Superior temporal gyrus (tissue), 1 donor: ENCODE data around the gene DDOST.

Experiments used
- DNase-seq: peaks from one replicate; pipeline ENCODE4 v3.0.0-alpha.2; 2016; ENCODE audit errors: extremely low spot score

DDOST gene

GRCh38 chr1:20661207-20662109 is at the start of gene DDOST:
Gene DDOST, minus strand, starts transcription at chr1:20661369. Its CDS starts 19 bp downstream, at chr1:20661350.
- peak; percentile 99 for DNase-seq

GRCh38 chr1:20710469-20711284 is 49.5 kb upstream of the DDOST start:
- DNase-seq: no peak

- no peak for DNase-seq
Measured at GRCh38 chr1:20709868-20710267, 48.7 kb upstream of the DDOST start.

- no peak for DNase-seq
Measured at GRCh38 chr1:20708891-20709290, 47.7 kb upstream of the DDOST start.

GRCh38 chr1:20708057-20708456 is 46.9 kb upstream of the DDOST start:
- no peak for DNase-seq

- no peak for DNase-seq
Measured at GRCh38 chr1:20706841-20707240, 45.7 kb upstream of the DDOST start.

- no peak for DNase-seq
Measured at GRCh38 chr1:20705203-20705755, 44.1 kb upstream of the DDOST start.

- no peak for DNase-seq
Measured at GRCh38 chr1:20704390-20705202, 43.4 kb upstream of the DDOST start.

- no peak for DNase-seq
Measured at GRCh38 chr1:20703124-20703756, 42.1 kb upstream of the DDOST start.

- DNase-seq: no peak
Measured at GRCh38 chr1:20702416-20702815, 41.2 kb upstream of the DDOST start.

GRCh38 chr1:20701847-20702246 is 40.7 kb upstream of the DDOST start:
- no peak for DNase-seq

GRCh38 chr1:20701446-20701845 is 40.3 kb upstream of the DDOST start:
- no peak for DNase-seq

- no peak for DNase-seq
Measured at GRCh38 chr1:20700636-20701215, 39.6 kb upstream of the DDOST start.

GRCh38 chr1:20699558-20699957 is 38.4 kb upstream of the DDOST start:
- no peak for DNase-seq

GRCh38 chr1:20698195-20698910 is 37.2 kb upstream of the DDOST start:
- DNase-seq: no peak

- DNase-seq: no peak
Measured at GRCh38 chr1:20697563-20697962, 36.4 kb upstream of the DDOST start.

GRCh38 chr1:20696397-20697333 is 35.5 kb upstream of the DDOST start:
- peak; percentile 85 for DNase-seq

- DNase-seq: no peak
Measured at GRCh38 chr1:20695515-20695914, 34.3 kb upstream of the DDOST start.

GRCh38 chr1:20693623-20694022 is 32.5 kb upstream of the DDOST start:
- no peak for DNase-seq
